HG02970 (cell line): ENCODE results near the gene RAC3.

ENCODE experiments used
- ATAC-seq: cut with Tn5 transposase; IDR thresholded peaks from one replicate; pipeline ENCODE4 v1.9.1; 2021; ENCODE audit warnings: mild to moderate bottlenecking, moderate library complexity, moderate number of reproducible peaks; ENCODE audit not compliant: unreplicated experiment, low FRiP score

The RAC3 gene

GRCh38 chr17:82053556-82054263, 22.2 kb downstream of the RAC3 start:
- no peak for ATAC-seq

GRCh38 chr17:82054351-82055022, 23.0 kb downstream of the RAC3 start:
- no peak for ATAC-seq

GRCh38 chr17:82055023-82055964, 23.8 kb downstream of the RAC3 start:
- no peak for ATAC-seq

DNA sequence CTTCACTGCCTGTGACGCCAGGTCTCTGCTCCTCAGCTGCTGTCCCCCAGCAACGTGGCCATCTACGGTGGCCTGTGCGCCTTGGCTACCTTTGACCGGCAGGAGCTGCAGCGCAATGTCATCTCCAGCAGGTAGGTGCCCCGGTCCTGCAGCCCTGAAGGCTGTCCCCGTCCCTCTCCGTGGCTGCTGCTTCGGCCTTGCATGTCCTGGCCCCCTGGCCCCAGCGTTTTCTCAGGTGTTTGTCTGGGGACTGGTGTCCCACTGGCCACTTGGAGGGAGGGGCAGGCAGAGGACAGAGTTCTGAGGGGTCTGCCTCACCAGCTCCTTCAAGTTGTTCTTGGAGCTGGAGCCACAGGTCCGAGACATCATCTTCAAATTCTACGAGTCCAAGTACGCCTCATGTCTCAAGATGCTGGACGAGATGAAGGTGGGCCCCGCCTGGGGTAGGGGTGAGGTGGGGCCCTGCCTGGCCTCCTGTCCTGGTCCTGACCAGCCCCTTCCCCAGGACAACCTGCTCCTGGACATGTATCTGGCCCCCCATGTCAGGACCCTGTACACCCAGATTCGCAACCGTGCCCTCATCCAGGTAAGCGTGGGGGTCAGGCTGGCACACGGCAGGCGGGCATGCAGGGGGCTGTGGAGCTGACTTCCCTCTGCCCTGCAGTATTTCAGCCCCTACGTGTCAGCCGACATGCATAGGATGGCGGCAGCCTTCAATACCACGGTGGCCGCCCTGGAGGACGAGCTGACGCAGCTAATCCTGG, 24.7 kb downstream of the RAC3 start:
- ATAC-seq: no peak

GRCh38 chr17:82056729-82057621, 25.5 kb downstream of the RAC3 start:
- no peak for ATAC-seq

DNA sequence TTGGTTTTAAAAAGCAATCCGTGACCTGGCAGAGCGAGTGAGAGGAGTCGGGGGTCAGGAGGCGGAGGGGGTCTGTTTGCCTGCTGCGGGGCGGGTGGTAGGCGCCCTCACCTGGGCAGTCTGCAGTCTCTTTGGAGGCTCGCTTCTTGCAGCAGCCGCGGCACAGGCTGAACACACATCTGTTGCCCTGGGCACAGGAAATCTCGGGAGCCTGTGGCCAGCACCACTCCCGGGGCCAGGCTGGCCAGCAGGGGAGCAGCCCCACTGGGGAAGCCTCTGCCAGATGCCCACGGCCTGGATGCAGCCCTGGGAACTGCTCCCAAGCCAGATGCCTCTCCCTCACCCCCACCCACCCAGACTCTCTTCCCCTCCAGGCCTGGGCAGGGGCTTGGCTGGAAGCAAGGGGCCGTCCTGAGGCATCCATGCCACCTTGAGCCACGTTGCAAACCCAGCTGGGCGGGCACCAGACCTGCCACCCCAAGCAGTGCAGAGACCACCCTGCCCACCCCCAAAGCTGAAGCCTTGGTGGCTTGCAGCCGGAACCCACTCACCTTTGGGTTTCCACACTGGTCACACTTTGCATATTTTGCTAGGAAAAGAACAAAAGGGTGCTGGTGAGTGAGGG, 26.9 kb downstream of the RAC3 start:
- ATAC-seq: no peak

- ATAC-seq: no peak
These were observed 27.4 kb downstream of the RAC3 start for GRCh38 chr17:82058855-82059249.

DNA sequence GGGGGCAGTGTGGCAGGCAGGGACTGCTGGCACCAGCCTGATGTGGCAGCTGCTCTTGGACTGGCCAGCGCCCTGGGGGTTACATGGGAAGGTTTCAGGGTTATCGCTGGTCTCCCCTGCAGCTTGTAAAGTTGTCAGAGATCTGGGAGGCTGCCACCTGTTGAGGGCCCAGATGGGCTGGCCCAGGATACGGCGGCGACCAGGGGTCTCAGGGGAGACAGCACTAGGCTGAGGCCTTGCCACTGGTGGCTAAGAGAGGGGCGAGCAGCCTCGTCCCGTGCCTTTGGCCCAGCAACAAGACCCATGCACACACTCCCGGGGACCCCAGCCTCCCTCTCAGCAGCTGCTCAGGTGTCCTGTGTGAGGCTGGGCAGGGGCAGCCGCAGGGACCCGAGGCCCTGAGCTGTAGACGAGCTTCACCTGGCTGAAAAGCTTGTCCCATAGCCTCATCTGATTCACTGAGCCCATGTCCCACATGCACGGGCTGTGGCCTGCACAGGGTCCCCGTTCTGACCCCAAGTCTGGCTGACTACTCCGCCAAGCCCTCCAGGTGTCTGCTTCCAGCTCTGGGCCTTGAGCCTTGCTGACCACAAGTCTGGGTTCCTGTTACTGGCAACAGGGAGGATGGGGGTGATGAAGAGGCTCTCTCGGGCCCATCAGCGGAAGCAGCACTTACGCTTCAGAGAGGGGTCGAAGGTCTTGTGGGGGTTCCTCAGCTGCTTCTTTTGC, 28.0 kb downstream of the RAC3 start:
- ATAC-seq: no peak

GRCh38 chr17:82060001-82060380, 28.5 kb downstream of the RAC3 start:
- ATAC-seq: no peak

- ATAC-seq: no peak
These were observed 29.1 kb downstream of the RAC3 start for GRCh38 chr17:82060614-82061013.

DNA sequence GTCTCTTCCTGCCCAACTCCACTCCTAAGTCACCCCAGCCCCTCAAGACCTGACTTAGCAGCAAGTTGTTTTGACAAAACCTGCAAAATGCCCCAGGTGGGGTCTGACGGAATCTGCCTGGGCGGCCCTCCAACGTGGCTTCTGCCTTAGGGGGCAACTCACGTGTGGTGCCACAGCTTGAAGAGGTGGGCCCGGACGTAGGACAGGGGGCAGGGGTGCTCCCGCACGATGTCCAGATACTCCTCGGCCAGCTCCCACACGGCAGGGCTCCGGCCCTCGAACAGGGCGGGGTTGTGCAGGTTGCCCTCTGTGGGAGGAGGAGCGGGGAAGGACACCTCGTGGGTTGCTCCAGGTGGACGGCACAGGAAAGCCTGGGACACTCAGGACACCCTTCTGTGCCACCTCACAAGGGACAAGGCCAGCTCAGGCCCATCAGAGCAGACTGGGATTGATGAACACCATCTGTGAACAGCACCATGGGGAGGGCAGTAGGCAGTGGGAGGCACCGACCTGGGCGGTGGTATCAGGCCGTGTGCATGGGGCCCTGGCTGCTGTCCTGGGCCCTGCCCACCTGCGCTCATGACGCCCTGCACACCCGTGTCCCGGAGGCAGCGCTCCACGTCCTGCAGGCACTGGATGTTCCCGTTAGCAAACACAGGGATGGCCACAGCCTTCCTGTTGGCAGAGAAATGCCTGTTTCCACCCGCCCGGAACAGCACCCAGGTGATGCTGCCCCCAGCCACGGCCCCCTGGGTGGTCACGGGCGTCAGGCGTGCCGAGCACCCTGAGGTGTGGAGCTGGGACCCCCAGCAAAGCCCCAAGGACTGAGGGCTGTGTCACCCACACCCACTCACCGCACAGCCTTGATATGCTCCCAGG, 29.8 kb downstream of the RAC3 start:
- no peak for ATAC-seq

GRCh38 chr17:82062076-82062983, 30.9 kb downstream of the RAC3 start:
- ATAC-seq: no peak

GRCh38 chr17:82062984-82063368, 31.5 kb downstream of the RAC3 start:
- ATAC-seq: no peak

DNA sequence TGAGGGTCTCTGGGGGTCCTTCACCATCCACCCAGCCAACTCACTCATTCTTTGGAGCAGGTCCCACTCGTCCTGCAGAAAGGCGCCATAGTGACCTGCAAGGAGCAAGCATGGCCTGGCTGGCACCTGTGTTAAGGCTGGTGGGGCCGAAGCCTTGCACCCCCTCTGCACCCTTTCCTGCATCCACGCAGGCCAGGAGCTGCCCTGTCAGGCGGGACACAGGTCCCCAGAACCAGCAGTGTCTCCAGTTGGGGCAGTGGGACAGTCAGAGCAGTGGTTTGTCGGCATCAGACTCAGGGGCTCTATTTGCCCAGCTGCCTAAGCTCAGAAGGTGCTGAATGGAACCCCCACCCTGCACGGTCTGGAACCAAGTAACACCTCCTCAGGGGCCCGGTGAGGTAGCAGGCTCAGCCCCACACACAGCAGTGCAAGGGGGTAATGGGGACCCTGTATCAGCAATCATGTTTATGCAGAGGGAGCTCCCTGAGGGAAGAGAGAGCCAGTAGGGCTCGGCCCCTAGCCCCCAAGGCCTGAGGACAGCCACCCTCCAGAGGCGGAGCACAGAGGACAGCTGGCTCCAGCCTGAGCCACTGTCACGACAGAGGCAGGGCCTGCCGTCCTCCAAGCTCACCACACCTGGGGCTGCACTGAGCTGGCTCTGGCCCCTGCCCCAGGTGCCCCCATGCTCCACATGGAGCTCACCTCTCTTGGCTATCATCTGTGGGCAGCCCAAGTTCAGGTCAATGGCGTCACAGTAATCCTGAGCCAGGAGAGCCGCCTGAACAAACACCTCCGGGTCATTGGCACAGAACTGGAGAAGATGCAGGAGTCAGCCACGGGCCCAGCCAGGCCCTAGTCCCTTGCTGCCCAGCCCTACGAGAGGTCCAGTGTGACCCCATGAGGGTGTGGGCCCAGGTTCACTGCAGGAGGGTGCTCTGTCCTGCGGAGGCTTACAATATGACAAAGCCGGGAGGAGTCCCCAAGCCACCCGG, 32.2 kb downstream of the RAC3 start:
- ATAC-seq: no peak
